Measurements from ENCODE around the gene ANKLE2. TPM values are rescaled to one million over a fixed set of nuclear protein-coding genes. Genes with fewer than 3 reads are reported as not detected.

ANKLE2 gene
- polyA plus RNA-seq, 1 donor (not counting 4 experiments of a cell fraction or from before 2014, with no cell fraction given), result 109 TPM

- Histone ChIP-seq H4K20me1 (ENCODE audit: control insufficient read depth, extremely low read depth, insufficient read depth, low read length) (no peaks in the 10 kb centered on the region), H3K4me1 (ENCODE audit: control insufficient read depth, extremely low read depth, insufficient read depth, low read length) (peaks cover 5% of the 10 kb centered on the region), H3K27ac (ENCODE audit: control insufficient read depth, insufficient read depth, low read length) (no peak overlapping the region), H3K36me3 (ENCODE audit: control insufficient read depth in 2 of 2, extremely low read depth in 1 of 2, insufficient read depth in 2 of 2, low read length in 2 of 2) (peaks cover 3 to 7% of the 10 kb centered on the region in 2 experiments), H3K79me2 (ENCODE audit: control insufficient read depth, insufficient read depth, low read length) (peaks cover 3% of the 10 kb centered on the region), H3K4me2 (ENCODE audit: control insufficient read depth, extremely low read depth, insufficient read depth, low read depth, low read length) (no peak overlapping the region), H2AFZ (ENCODE audit: control insufficient read depth, low read length) (no peak overlapping the region), H3K4me3 (ENCODE audit: control insufficient read depth in 2 of 3, extremely low read depth in 1 of 3, insufficient read depth in 2 of 3, low read depth in 1 of 3, low read length in 3 of 3) (no peak overlapping the region), H3K27me3 (ENCODE audit: control insufficient read depth, extremely low read depth, insufficient read depth, low read length) (no peaks in the 10 kb centered on the region), H3K9me3 (ENCODE audit: control insufficient read depth, low read depth, low read length) (no peaks in the 10 kb centered on the region), H3K9me1 (ENCODE audit: control insufficient read depth, extremely low read depth, insufficient read depth, low read length) (no peaks in the 10 kb centered on the region), H3K9ac (ENCODE audit: control insufficient read depth, extremely low read depth, insufficient read depth, low read length) (no peak overlapping the region)
- DNase-seq (ENCODE audit: low read depth, low spot score) (no peak), FAIRE-seq (no peak)
- TF ChIP-seq EZH2 (IDR thresholded peaks at IDR 0.05; ENCODE audit: low read length) (no peak), CTCF (optimal IDR thresholded peaks at IDR 0.05 in 1 of 3, IDR thresholded peaks at IDR 0.05 in 1 of 3, conservative IDR thresholded peaks at IDR 0.05 in 1 of 3; ENCODE audit: extremely low read depth in 1 of 3, insufficient read depth in 2 of 3, low read length in 3 of 3) (no peak)
- dilution Hi-C loops (cut with MboI; ENCODE audit: extremely low pct_ligation_motif_present, low sequenced_read_pairs), result no loop called here
These were observed 4.9 kb upstream of the ANKLE2 start for GRCh38 chr12:132766380-132767085.

GRCh38 chr12:132765361-132765760 lies 3.7 kb upstream of the ANKLE2 start:
- no peak overlapping the region for H2AFZ ChIP-seq (ENCODE audit: control insufficient read depth, low read length)
- DNase-seq (ENCODE audit: low read depth, low spot score), result no peak
- no peak overlapping the region for H3K4me3 ChIP-seq (ENCODE audit: control insufficient read depth in 2 of 3, extremely low read depth in 1 of 3, insufficient read depth in 2 of 3, low read depth in 1 of 3, low read length in 3 of 3)
- peaks cover 2 to 8% of the 10 kb centered on the region in 2 experiments for H3K36me3 ChIP-seq (ENCODE audit: control insufficient read depth in 2 of 2, extremely low read depth in 1 of 2, insufficient read depth in 2 of 2, low read length in 2 of 2)
- H3K4me2 ChIP-seq (ENCODE audit: control insufficient read depth, extremely low read depth, insufficient read depth, low read depth, low read length), result no peak overlapping the region
- peaks cover 2% of the 10 kb centered on the region for H4K20me1 ChIP-seq (ENCODE audit: control insufficient read depth, extremely low read depth, insufficient read depth, low read length)
- H3K4me1 ChIP-seq (ENCODE audit: control insufficient read depth, extremely low read depth, insufficient read depth, low read length), result peaks cover 6% of the 10 kb centered on the region
- H3K79me2 ChIP-seq (ENCODE audit: control insufficient read depth, insufficient read depth, low read length), result peaks cover 14% of the 10 kb centered on the region
- no peaks in the 10 kb centered on the region for H3K9me1 ChIP-seq (ENCODE audit: control insufficient read depth, extremely low read depth, insufficient read depth, low read length)
- TF ChIP-seq EZH2 (IDR thresholded peaks at IDR 0.05; ENCODE audit: low read length), result no peak
- no peak for TF ChIP-seq CTCF (optimal IDR thresholded peaks at IDR 0.05 in 1 of 3, IDR thresholded peaks at IDR 0.05 in 1 of 3, conservative IDR thresholded peaks at IDR 0.05 in 1 of 3; ENCODE audit: extremely low read depth in 1 of 3, insufficient read depth in 2 of 3, low read length in 3 of 3)
- FAIRE-seq, result no peak
- no peak overlapping the region for H3K9ac ChIP-seq (ENCODE audit: control insufficient read depth, extremely low read depth, insufficient read depth, low read length)
- no peaks in the 10 kb centered on the region for H3K27me3 ChIP-seq (ENCODE audit: control insufficient read depth, extremely low read depth, insufficient read depth, low read length)
- no peaks in the 10 kb centered on the region for H3K9me3 ChIP-seq (ENCODE audit: control insufficient read depth, low read depth, low read length)
- dilution Hi-C loops (cut with MboI; ENCODE audit: extremely low pct_ligation_motif_present, low sequenced_read_pairs), result no loop called here
- H3K27ac ChIP-seq (ENCODE audit: control insufficient read depth, insufficient read depth, low read length), result no peak overlapping the region

Data from keratinocyte (primary cell).